Trophoblast cell (in vitro differentiated cells and primary cell): Measurements from ENCODE around the gene SEC63.
A peak's percentile ranks its signal among the peaks of the same experiment; 100 is the strongest.

Experiments
- DNase-seq, 2 donors: peaks; one replicate each; pipeline ENCODE4 v3.0.0-alpha.2; 2016
- H2AFZ ChIP-seq: 2 replicates; pipeline ENCODE4 v1.6.1; 2013; ENCODE audit warnings: low read length, moderate library complexity, mild to moderate bottlenecking; ENCODE audit not compliant: insufficient read depth, poor library complexity
- H2AK5ac ChIP-seq: 2 replicates; pipeline ENCODE4 v1.6.1; 2013; ENCODE audit warnings: mild to moderate bottlenecking, low read length
- H2BK120ac ChIP-seq: 2 replicates; pipeline ENCODE4 v1.6.1; 2013; ENCODE audit warnings: low read length, mild to moderate bottlenecking, moderate library complexity; ENCODE audit not compliant: insufficient read depth, poor library complexity
- H2BK12ac ChIP-seq: 2 replicates; pipeline ENCODE4 v1.6.1; 2013; ENCODE audit warnings: mild to moderate bottlenecking, low read length, moderate library complexity
- H2BK5ac ChIP-seq: 2 replicates; pipeline ENCODE4 v1.6.1; 2013; ENCODE audit warnings: low read length, low read depth, moderate library complexity, mild to moderate bottlenecking; ENCODE audit not compliant: poor library complexity
- H3K14ac ChIP-seq: 2 replicates; pipeline ENCODE4 v1.6.1; 2013; ENCODE audit warnings: mild to moderate bottlenecking, low read length
- H3K18ac ChIP-seq: 2 replicates; pipeline ENCODE4 v1.6.1; 2013; ENCODE audit warnings: mild to moderate bottlenecking, low read length
- H3K23ac ChIP-seq: 2 replicates; pipeline ENCODE4 v1.6.1; 2013; ENCODE audit warnings: low read length
- H3K27ac ChIP-seq: 2 replicates; pipeline ENCODE4 v1.5.1; 2013; ENCODE audit warnings: low read depth, mild to moderate bottlenecking, inconsistent platforms, low read length, moderate library complexity
- H3K27me3 ChIP-seq: 2 replicates; pipeline ENCODE4 v1.6.1; 2013; ENCODE audit warnings: inconsistent platforms, mild to moderate bottlenecking, low read length, moderate library complexity; ENCODE audit not compliant: insufficient read depth
- H3K36me3 ChIP-seq, 2 experiments: 1 replicate in 1 of 2; 2 replicates in 1 of 2; pipeline ENCODE4 v1.6.1; 2013; ENCODE audit warnings: low read length in 2 of 2, mild to moderate bottlenecking in 2 of 2, moderate library complexity in 1 of 2; ENCODE audit not compliant: insufficient read depth in 2 of 2, control insufficient read depth in 1 of 2
- H3K4ac ChIP-seq: 2 replicates; pipeline ENCODE4 v1.6.1; 2013; ENCODE audit warnings: low read depth, mild to moderate bottlenecking, low read length, moderate library complexity
- H3K4me1 ChIP-seq, 2 experiments: 1 replicate in 1 of 2; 2 replicates in 1 of 2; pipeline ENCODE4 v1.6.1; 2013; ENCODE audit warnings: low read length in 2 of 2, mild to moderate bottlenecking in 2 of 2, moderate library complexity in 1 of 2; ENCODE audit not compliant: insufficient read depth in 2 of 2, control insufficient read depth in 1 of 2
- H3K4me2 ChIP-seq: 2 replicates; pipeline ENCODE4 v1.6.1; 2013; ENCODE audit warnings: inconsistent platforms, mild to moderate bottlenecking, low read length, moderate library complexity
- H3K4me3 ChIP-seq: 2 replicates; pipeline ENCODE4 v1.5.1; 2013; ENCODE audit warnings: mild to moderate bottlenecking, low read depth, low read length, inconsistent platforms
- H3K79me1 ChIP-seq: one replicate; pipeline ENCODE4 v1.6.1; 2013; ENCODE audit warnings: low read length
- H3K79me2 ChIP-seq: 2 replicates; pipeline ENCODE4 v1.6.1; 2013; ENCODE audit warnings: low read length, mild to moderate bottlenecking; ENCODE audit not compliant: control insufficient read depth, insufficient read depth, poor library complexity
- H3K9ac ChIP-seq: 2 replicates; pipeline ENCODE4 v1.6.1; 2013; ENCODE audit warnings: mild to moderate bottlenecking, low read length
- H3K9me3 ChIP-seq: 2 replicates; pipeline ENCODE4 v1.6.1; 2013; ENCODE audit warnings: low read depth, mild to moderate bottlenecking, control low read depth, inconsistent platforms, low read length; ENCODE audit not compliant: insufficient read depth
- H4K12ac ChIP-seq: 2 replicates; pipeline ENCODE4 v1.6.1; 2013; ENCODE audit warnings: low read depth, mild to moderate bottlenecking, low read length, moderate library complexity
- H4K8ac ChIP-seq: 2 replicates; pipeline ENCODE4 v1.6.1; 2013; ENCODE audit warnings: low read depth, mild to moderate bottlenecking, low read length, moderate library complexity
- H4K91ac ChIP-seq: one replicate; pipeline ENCODE4 v1.6.1; 2013; ENCODE audit warnings: low read depth, mild to moderate bottlenecking, low read length, moderate library complexity
- WGBS: extraction: QIAGEN DNeasy Blood & Tissue Kit; methylation state at CpG from one replicate; pipeline ENCODE4 v1.1.7; 2013; ENCODE audit warnings: missing lambda C conversion rate; ENCODE audit not compliant: insufficient read length, insufficient coverage; ENCODE audit errors: extremely low coverage; 5-methylcytosine and 5-hydroxymethylcytosine counted together

SEC63 gene

DNA sequence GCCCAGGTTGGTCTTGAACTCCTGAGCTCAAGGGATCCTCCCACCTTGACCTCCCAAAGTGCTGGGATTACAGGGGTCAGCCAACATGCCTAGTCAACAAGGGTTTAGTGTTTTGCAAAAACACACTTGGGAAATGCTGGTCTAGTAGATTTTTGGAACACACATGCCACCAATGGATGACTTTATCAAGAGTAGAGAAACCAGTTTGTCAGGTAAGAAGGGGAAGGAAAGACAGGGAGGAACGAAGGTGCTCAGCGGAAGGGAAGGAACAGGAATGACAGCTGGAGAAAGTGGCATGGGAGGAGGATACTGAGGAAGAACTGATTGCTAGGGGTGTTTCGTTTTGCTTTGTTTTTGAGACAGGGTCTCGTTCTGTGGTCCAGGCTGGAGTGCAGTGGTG, 15.6 kb upstream of the SEC63 start:
- no peak overlapping the region for H2BK120ac ChIP-seq
- no peak overlapping the region for H3K4me2 ChIP-seq
- peak overlapping the region; percentile 52 for H2BK5ac ChIP-seq
- H4K12ac ChIP-seq = no peak overlapping the region
- no peaks in the 10 kb centered on the region for H3K9me3 ChIP-seq
- no peak overlapping the region for H3K4me3 ChIP-seq
- DNase-seq = peak; percentile 69 to 91
- H4K91ac ChIP-seq = peak overlapping the region; percentile 66
- H2AFZ ChIP-seq = no peak overlapping the region
- no peaks in the 10 kb centered on the region for H3K79me2 ChIP-seq
- no peak overlapping the region for H3K23ac ChIP-seq
- H3K4ac ChIP-seq = peak overlapping the region; percentile 37
- H2BK12ac ChIP-seq = peak overlapping the region; percentile 56
- H3K27me3 ChIP-seq = no peaks in the 10 kb centered on the region
- H3K18ac ChIP-seq = no peak overlapping the region
- no CpG with 5 or more reads among the region's 4 CpGs for WGBS
- peak overlapping the region; percentile 40 for H3K14ac ChIP-seq
- H2AK5ac ChIP-seq = no peak overlapping the region
- H3K36me3 ChIP-seq = no peaks in the 10 kb centered on the region
- H3K27ac ChIP-seq = peak overlapping the region; percentile 32
- H4K8ac ChIP-seq = no peak overlapping the region
- H3K4me1 ChIP-seq = peaks cover 8 to 14% of the 10 kb centered on the region in 2 experiments
- H3K9ac ChIP-seq = no peak overlapping the region
- H3K79me1 ChIP-seq = peaks cover 6% of the 10 kb centered on the region

DNA sequence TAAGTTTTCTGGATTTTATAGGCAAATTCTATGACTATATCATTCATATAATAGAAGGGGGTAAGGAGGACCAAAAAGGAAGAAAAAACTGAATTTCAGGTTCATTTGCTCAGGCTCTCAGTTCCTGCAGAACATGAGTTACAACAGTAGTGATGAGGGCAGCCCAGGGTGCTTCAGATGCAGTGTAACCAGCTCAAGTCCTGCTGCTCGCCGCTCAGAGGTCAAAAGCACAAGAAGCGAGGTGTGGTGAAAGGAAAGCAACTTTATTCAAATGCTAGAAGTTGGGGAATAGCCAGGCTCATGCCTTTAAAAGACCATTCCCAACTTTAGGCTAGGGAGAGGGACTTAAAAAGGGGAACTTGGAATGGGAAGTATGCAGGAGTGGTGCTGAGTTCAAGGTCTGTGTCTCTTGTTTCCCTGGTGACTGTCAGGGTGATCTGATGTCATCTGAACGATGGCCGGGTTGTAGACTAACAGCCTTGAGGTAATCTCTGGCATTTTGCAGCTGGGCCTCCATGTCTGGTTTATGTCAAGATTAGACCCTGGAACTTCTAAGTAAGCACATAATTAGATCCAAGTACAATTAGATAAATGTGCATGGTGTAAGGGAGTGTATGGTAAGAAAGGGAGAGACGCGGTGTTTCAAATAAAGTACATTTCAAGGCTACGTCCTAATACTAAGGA, 14.5 kb upstream of the SEC63 start:
- peak overlapping the region; percentile 82 for H2BK12ac ChIP-seq
- WGBS = no CpG with 5 or more reads among the region's 8 CpGs
- no peak overlapping the region for H3K9ac ChIP-seq
- DNase-seq = peak; percentile 86 to 90
- peaks cover 6% of the 10 kb centered on the region for H3K79me1 ChIP-seq
- H3K4ac ChIP-seq = no peak overlapping the region
- H3K79me2 ChIP-seq = no peaks in the 10 kb centered on the region
- H3K14ac ChIP-seq = no peak overlapping the region
- no peak overlapping the region for H3K4me3 ChIP-seq
- no peak overlapping the region for H4K12ac ChIP-seq
- no peak overlapping the region for H3K4me2 ChIP-seq
- H3K23ac ChIP-seq = no peak overlapping the region
- H2BK5ac ChIP-seq = no peak overlapping the region
- H3K36me3 ChIP-seq = no peaks in the 10 kb centered on the region
- no peak overlapping the region for H4K8ac ChIP-seq
- H3K27ac ChIP-seq = peak overlapping the region; percentile 51
- H2AK5ac ChIP-seq = peak overlapping the region; percentile 60
- H2AFZ ChIP-seq = no peak overlapping the region
- H3K18ac ChIP-seq = no peak overlapping the region
- no peak overlapping the region for H4K91ac ChIP-seq
- H3K9me3 ChIP-seq = no peaks in the 10 kb centered on the region
- H3K27me3 ChIP-seq = no peaks in the 10 kb centered on the region
- H2BK120ac ChIP-seq = no peak overlapping the region
- peaks cover 8 to 14% of the 10 kb centered on the region in 2 experiments for H3K4me1 ChIP-seq

DNA sequence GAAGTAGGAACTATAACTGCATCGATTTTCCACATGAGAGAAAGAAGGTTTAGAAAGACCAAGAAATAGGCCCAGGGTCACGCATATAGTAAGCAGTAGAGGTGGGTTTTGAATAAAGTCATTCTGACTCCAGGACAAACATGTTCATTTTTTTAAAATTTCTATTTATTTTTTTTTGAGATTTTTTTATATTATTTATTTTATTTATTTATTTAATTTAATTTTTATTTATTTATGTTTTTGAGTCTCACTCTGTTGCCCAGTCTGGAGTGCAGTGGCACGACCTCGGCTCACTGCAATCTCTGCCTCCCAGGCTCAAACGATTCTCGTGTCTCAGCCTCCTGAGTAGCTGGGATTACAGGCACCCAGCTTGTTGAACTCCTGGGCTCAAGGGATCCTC, 13.2 kb upstream of the SEC63 start:
- no peak overlapping the region for H2AFZ ChIP-seq
- H3K79me1 ChIP-seq = peaks cover 6% of the 10 kb centered on the region
- no peak overlapping the region for H3K18ac ChIP-seq
- H3K9ac ChIP-seq = no peak overlapping the region
- H2BK12ac ChIP-seq = no peak overlapping the region
- no peak overlapping the region for H2AK5ac ChIP-seq
- H3K4me3 ChIP-seq = no peak overlapping the region
- no peaks in the 10 kb centered on the region for H3K79me2 ChIP-seq
- H2BK120ac ChIP-seq = no peak overlapping the region
- no peak overlapping the region for H2BK5ac ChIP-seq
- no CpG with 5 or more reads among the region's 6 CpGs for WGBS
- no peak overlapping the region for H3K27ac ChIP-seq
- H3K36me3 ChIP-seq = no peaks in the 10 kb centered on the region
- no peak overlapping the region for H4K91ac ChIP-seq
- no peak overlapping the region for H3K4ac ChIP-seq
- no peak overlapping the region for H4K12ac ChIP-seq
- no peak overlapping the region for H3K14ac ChIP-seq
- H3K9me3 ChIP-seq = no peaks in the 10 kb centered on the region
- H4K8ac ChIP-seq = no peak overlapping the region
- H3K4me1 ChIP-seq = peaks cover 8 to 14% of the 10 kb centered on the region in 2 experiments
- no peaks in the 10 kb centered on the region for H3K27me3 ChIP-seq
- no peak overlapping the region for H3K4me2 ChIP-seq
- H3K23ac ChIP-seq = no peak overlapping the region
- no peak for DNase-seq

DNA sequence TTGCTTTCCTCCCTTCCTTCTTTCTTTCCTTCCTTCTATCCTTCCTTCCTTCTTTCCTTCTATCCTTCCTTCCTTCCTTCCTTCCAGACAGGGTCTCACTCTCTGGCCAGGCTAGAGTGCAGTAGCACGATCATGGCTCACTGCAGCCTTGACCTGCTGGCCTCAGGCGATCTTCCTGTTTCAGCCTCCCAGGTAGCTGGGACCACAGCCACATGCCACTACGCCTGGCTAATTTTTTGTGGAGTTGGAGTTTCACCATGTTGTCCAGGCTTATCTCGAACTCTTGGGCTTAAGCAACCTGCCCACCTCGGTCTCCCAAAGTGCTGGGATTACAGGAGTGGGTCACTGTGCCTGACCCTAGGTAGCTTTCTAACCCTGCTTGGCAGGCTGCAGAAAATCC, 12.2 kb upstream of the SEC63 start:
- no peak overlapping the region for H3K18ac ChIP-seq
- H3K14ac ChIP-seq = no peak overlapping the region
- no peak overlapping the region for H2BK12ac ChIP-seq
- H2AFZ ChIP-seq = no peak overlapping the region
- H3K4me3 ChIP-seq = no peak overlapping the region
- H3K4me1 ChIP-seq = peaks cover 10 to 17% of the 10 kb centered on the region in 2 experiments
- no peaks in the 10 kb centered on the region for H3K79me2 ChIP-seq
- no CpG with 5 or more reads among the region's 5 CpGs for WGBS
- no peak overlapping the region for H2BK5ac ChIP-seq
- no peak overlapping the region for H4K91ac ChIP-seq
- no peak overlapping the region for H2BK120ac ChIP-seq
- no peak overlapping the region for H3K23ac ChIP-seq
- H3K4ac ChIP-seq = no peak overlapping the region
- peaks cover 6% of the 10 kb centered on the region for H3K79me1 ChIP-seq
- no peak overlapping the region for H3K4me2 ChIP-seq
- H3K27ac ChIP-seq = no peak overlapping the region
- H2AK5ac ChIP-seq = no peak overlapping the region
- H3K9me3 ChIP-seq = no peaks in the 10 kb centered on the region
- H4K8ac ChIP-seq = no peak overlapping the region
- H3K27me3 ChIP-seq = no peaks in the 10 kb centered on the region
- peak in 1 of 2 donors; percentile 53 for DNase-seq
- no peak overlapping the region for H4K12ac ChIP-seq
- no peaks in the 10 kb centered on the region for H3K36me3 ChIP-seq
- no peak overlapping the region for H3K9ac ChIP-seq
